BLaER1 treated with 17β-estradiol and CSF1 and Interleukin-3, amounts not matched to agents 10 nM and 100 nM (cell line): ENCODE data around the gene RASGRF2.

ENCODE experiments used
- H3K27ac ChIP-seq, 11 experiments: shearing (Covaris generic); formaldehyde crosslinking; 2 replicates each; pipeline ENCODE4 v1.8.1; 2022
- H3K27me3 ChIP-seq, 11 experiments: shearing (Covaris generic); formaldehyde crosslinking; 2 replicates each; pipeline ENCODE4 v1.8.1; 2022
- H3K36me3 ChIP-seq, 11 experiments: shearing (Covaris generic); formaldehyde crosslinking; 2 replicates each; pipeline ENCODE4 v1.8.1; 2022
- H3K4me1 ChIP-seq, 10 experiments: shearing (Covaris generic); formaldehyde crosslinking; 2 replicates each; pipeline ENCODE4 v1.8.1; 2022
- H3K4me2 ChIP-seq, 11 experiments: shearing (Covaris generic); formaldehyde crosslinking; 2 replicates each; pipeline ENCODE4 v1.8.1; 2022
- H3K4me3 ChIP-seq, 10 experiments: shearing (Covaris generic); formaldehyde crosslinking; 2 replicates each; pipeline ENCODE4 v1.8.1; 2022
- H3K9ac ChIP-seq, 11 experiments: shearing (Covaris generic); formaldehyde crosslinking; 2 replicates each; pipeline ENCODE4 v1.8.1; 2022
- H3K9me3 ChIP-seq, 11 experiments: shearing (Covaris generic); formaldehyde crosslinking; replicated peaks in 1 of 11; 2 replicates each; pipeline ENCODE4 v1.8.1; 2022
- H4K20me1 ChIP-seq, 11 experiments: shearing (Covaris generic); formaldehyde crosslinking; 2 replicates each; pipeline ENCODE4 v1.8.1; 2022
- Cebpa-rat ChIP-seq, 11 experiments: shearing (Covaris generic); IDR thresholded peaks; 2 replicates each; pipeline ENCODE4 v1.8.1; 2022

Gene RASGRF2

GRCh38 chr5:81189875-81190498, 229.8 kb downstream of the RASGRF2 start:
- no peaks in the 10 kb centered on the region for H3K9me3 ChIP-seq
- no peak overlapping the region for H3K4me2 ChIP-seq
- H3K27me3 ChIP-seq, result no peaks in the 10 kb centered on the region
- H3K4me1 ChIP-seq, result peaks cover 0 to 6% (median 0%) of the 10 kb centered on the region in 10 experiments; a peak in 1 of 20 replicates
- no peaks in the 10 kb centered on the region for H4K20me1 ChIP-seq
- H3K9ac ChIP-seq, result no peak overlapping the region
- TF ChIP-seq Cebpa-rat (IDR thresholded peaks at IDR 0.05), result no peak
- no peak overlapping the region for H3K27ac ChIP-seq
- H3K36me3 ChIP-seq, result no peaks in the 10 kb centered on the region
- no peak overlapping the region for H3K4me3 ChIP-seq

GRCh38 chr5:81191726-81192372, 231.7 kb downstream of the RASGRF2 start:
- no peak overlapping the region for H3K4me3 ChIP-seq
- H4K20me1 ChIP-seq, result no peaks in the 10 kb centered on the region
- H3K9me3 ChIP-seq, result no peaks in the 10 kb centered on the region
- no peak overlapping the region for H3K9ac ChIP-seq
- no peaks in the 10 kb centered on the region for H3K36me3 ChIP-seq
- no peak overlapping the region for H3K27ac ChIP-seq
- H3K4me1 ChIP-seq, result peaks cover 0 to 6% (median 0%) of the 10 kb centered on the region in 10 experiments; a peak in 1 of 20 replicates
- H3K27me3 ChIP-seq, result no peaks in the 10 kb centered on the region
- no peak for TF ChIP-seq Cebpa-rat (IDR thresholded peaks at IDR 0.05)
- H3K4me2 ChIP-seq, result no peak overlapping the region

GRCh38 chr5:81192373-81192750, 232.2 kb downstream of the RASGRF2 start:
- Histone ChIP-seq H3K4me1 (peaks cover 0 to 6% (median 0%) of the 10 kb centered on the region in 10 experiments; a peak in 1 of 20 replicates), H3K4me2 (no peak overlapping the region), H3K27ac (no peak overlapping the region), H3K27me3 (no peaks in the 10 kb centered on the region), H3K36me3 (no peaks in the 10 kb centered on the region), H3K4me3 (no peak overlapping the region), H4K20me1 (no peaks in the 10 kb centered on the region), H3K9me3 (no peaks in the 10 kb centered on the region), H3K9ac (no peak overlapping the region)
- TF ChIP-seq Cebpa-rat (IDR thresholded peaks at IDR 0.05), result no peak

GRCh38 chr5:81194633-81195334, 234.6 kb downstream of the RASGRF2 start:
- Histone ChIP-seq H3K9ac (no peak overlapping the region), H3K36me3 (no peaks in the 10 kb centered on the region), H3K9me3 (no peaks in the 10 kb centered on the region), H3K27ac (no peak overlapping the region), H3K4me3 (no peak overlapping the region), H4K20me1 (no peaks in the 10 kb centered on the region), H3K4me1 (no peaks in the 10 kb centered on the region), H3K27me3 (no peaks in the 10 kb centered on the region), H3K4me2 (peak overlapping the region in 3 of 11 experiments; percentile 23 to 37 (median 24); a peak in 3 of 22 replicates)
- TF ChIP-seq Cebpa-rat (IDR thresholded peaks at IDR 0.05), result no peak

GRCh38 chr5:81195335-81195929, 235.3 kb downstream of the RASGRF2 start:
- no peak for TF ChIP-seq Cebpa-rat (IDR thresholded peaks at IDR 0.05)
- no peak overlapping the region for H3K4me3 ChIP-seq
- H4K20me1 ChIP-seq, result no peaks in the 10 kb centered on the region
- no peaks in the 10 kb centered on the region for H3K4me1 ChIP-seq
- no peaks in the 10 kb centered on the region for H3K27me3 ChIP-seq
- no peaks in the 10 kb centered on the region for H3K36me3 ChIP-seq
- no peak overlapping the region for H3K27ac ChIP-seq
- H3K4me2 ChIP-seq, result peak overlapping the region in 3 of 11 experiments; percentile 23 to 37 (median 24); a peak in 2 of 22 replicates
- no peak overlapping the region for H3K9ac ChIP-seq
- no peaks in the 10 kb centered on the region for H3K9me3 ChIP-seq

GRCh38 chr5:81202655-81203054, 242.5 kb downstream of the RASGRF2 start:
- no peak overlapping the region; a peak in 1 of 22 replicates for H3K4me2 ChIP-seq
- TF ChIP-seq Cebpa-rat (IDR thresholded peaks at IDR 0.05), result no peak
- no peaks in the 10 kb centered on the region for H3K27me3 ChIP-seq

GRCh38 chr5:81203729-81204128, 243.6 kb downstream of the RASGRF2 start:
- no peak overlapping the region for H3K27ac ChIP-seq
- H3K4me1 ChIP-seq, result no peaks in the 10 kb centered on the region
- no peaks in the 10 kb centered on the region for H3K9me3 ChIP-seq
- no peaks in the 10 kb centered on the region for H4K20me1 ChIP-seq
- H3K27me3 ChIP-seq, result no peaks in the 10 kb centered on the region
- TF ChIP-seq Cebpa-rat (IDR thresholded peaks at IDR 0.05), result no peak
- no peaks in the 10 kb centered on the region for H3K36me3 ChIP-seq
- no peak overlapping the region for H3K4me2 ChIP-seq
- H3K9ac ChIP-seq, result no peak overlapping the region
- no peak overlapping the region for H3K4me3 ChIP-seq

More at GRCh38 chr5:81202655-81203054, 242.5 kb downstream of the RASGRF2 start:
- H3K4me3 ChIP-seq, result no peak overlapping the region
- no peak overlapping the region for H3K9ac ChIP-seq
- H3K4me1 ChIP-seq, result no peaks in the 10 kb centered on the region
- no peaks in the 10 kb centered on the region for H3K9me3 ChIP-seq
- H4K20me1 ChIP-seq, result no peaks in the 10 kb centered on the region
- no peaks in the 10 kb centered on the region for H3K36me3 ChIP-seq
- no peak overlapping the region for H3K27ac ChIP-seq

- TF ChIP-seq Cebpa-rat (IDR thresholded peaks at IDR 0.05), result no peak
- H3K4me2 ChIP-seq, result no peak overlapping the region
- no peaks in the 10 kb centered on the region for H3K27me3 ChIP-seq
- no peaks in the 10 kb centered on the region for H3K4me1 ChIP-seq
- no peak overlapping the region for H3K9ac ChIP-seq
- H3K4me3 ChIP-seq, result no peak overlapping the region
- no peak overlapping the region for H3K27ac ChIP-seq
- H4K20me1 ChIP-seq, result no peaks in the 10 kb centered on the region
- no peaks in the 10 kb centered on the region for H3K9me3 ChIP-seq
- H3K36me3 ChIP-seq, result no peaks in the 10 kb centered on the region
Measured at GRCh38 chr5:81204205-81204604, 244.0 kb downstream of the RASGRF2 start.

- TF ChIP-seq Cebpa-rat (IDR thresholded peaks at IDR 0.05), result no peak
- H3K4me1 ChIP-seq, result no peaks in the 10 kb centered on the region
- no peaks in the 10 kb centered on the region for H4K20me1 ChIP-seq
- H3K4me3 ChIP-seq, result no peak overlapping the region
- no peaks in the 10 kb centered on the region for H3K36me3 ChIP-seq
- H3K9ac ChIP-seq, result no peak overlapping the region
- no peak overlapping the region for H3K4me2 ChIP-seq
- no peaks in the 10 kb centered on the region for H3K27me3 ChIP-seq
- no peaks in the 10 kb centered on the region for H3K9me3 ChIP-seq
- no peak overlapping the region for H3K27ac ChIP-seq
Measured at GRCh38 chr5:81205058-81205457, 244.9 kb downstream of the RASGRF2 start.
